ENCODE measurements around the gene JARID2. TPM values are rescaled to one million over a fixed set of nuclear protein-coding genes. Genes with fewer than 3 reads are reported as not detected.
A peak's percentile ranks its signal among the peaks of the same experiment; 100 is the strongest.

JARID2 gene
- total RNA-seq, 6 experiments from 2014 or later: 2.5 to 3.9 (median 3.0) TPM

DNA sequence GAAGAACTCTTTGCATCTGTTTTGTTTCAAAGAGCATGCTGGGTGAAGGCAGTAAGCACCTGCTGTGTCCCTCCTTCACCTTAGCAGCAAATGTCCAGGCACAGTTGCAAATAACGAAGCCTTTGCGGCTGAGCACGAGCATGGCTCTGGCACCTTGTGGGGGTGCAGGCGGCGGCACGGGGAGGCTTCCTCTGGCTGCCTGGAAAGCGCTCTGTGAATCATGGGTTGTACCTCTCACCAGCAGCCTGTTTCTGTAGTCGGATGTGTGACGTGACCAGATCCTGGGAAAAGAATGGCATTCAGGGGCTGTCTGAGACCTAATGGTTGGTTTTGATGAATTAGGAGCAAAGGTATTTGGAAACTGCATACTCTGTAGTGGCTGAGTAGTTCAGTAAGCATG is 272.2 kb downstream of the JARID2 start:
- intact Hi-C loops (cut with DNase I): no loop called here
- no peak overlapping the region for H3K27ac ChIP-seq
- no peaks in the 10 kb centered on the region for H3K27me3 ChIP-seq
- DNase-seq (peak in 1 of 3 donors; percentile 27), ATAC-seq (no peak)
- no CpG with 5 or more reads among the region's 9 CpGs for WGBS (ENCODE audit: insufficient coverage, low coverage, low lambda C conversion rate, missing lambda C conversion rate)
- TF ChIP-seq, protein P1, sequence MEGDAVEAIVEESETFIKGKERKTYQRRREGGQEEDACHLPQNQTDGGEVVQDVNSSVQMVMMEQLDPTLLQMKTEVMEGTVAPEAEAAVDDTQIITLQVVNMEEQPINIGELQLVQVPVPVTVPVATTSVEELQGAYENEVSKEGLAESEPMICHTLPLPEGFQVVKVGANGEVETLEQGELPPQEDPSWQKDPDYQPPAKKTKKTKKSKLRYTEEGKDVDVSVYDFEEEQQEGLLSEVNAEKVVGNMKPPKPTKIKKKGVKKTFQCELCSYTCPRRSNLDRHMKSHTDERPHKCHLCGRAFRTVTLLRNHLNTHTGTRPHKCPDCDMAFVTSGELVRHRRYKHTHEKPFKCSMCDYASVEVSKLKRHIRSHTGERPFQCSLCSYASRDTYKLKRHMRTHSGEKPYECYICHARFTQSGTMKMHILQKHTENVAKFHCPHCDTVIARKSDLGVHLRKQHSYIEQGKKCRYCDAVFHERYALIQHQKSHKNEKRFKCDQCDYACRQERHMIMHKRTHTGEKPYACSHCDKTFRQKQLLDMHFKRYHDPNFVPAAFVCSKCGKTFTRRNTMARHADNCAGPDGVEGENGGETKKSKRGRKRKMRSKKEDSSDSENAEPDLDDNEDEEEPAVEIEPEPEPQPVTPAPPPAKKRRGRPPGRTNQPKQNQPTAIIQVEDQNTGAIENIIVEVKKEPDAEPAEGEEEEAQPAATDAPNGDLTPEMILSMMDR (IDR thresholded peaks at IDR 0.05): no peak
- TF ChIP-seq POLR2A (IDR thresholded peaks at IDR 0.05): no peak
- no peaks in the 10 kb centered on the region for H3K4me1 ChIP-seq
- no peaks in the 10 kb centered on the region for H3K9me3 ChIP-seq
- H3K36me3 ChIP-seq: peaks cover 0 to 22% (median 0%) of the 10 kb centered on the region in 4 donors
- H3K4me3 ChIP-seq: no peak overlapping the region

DNA sequence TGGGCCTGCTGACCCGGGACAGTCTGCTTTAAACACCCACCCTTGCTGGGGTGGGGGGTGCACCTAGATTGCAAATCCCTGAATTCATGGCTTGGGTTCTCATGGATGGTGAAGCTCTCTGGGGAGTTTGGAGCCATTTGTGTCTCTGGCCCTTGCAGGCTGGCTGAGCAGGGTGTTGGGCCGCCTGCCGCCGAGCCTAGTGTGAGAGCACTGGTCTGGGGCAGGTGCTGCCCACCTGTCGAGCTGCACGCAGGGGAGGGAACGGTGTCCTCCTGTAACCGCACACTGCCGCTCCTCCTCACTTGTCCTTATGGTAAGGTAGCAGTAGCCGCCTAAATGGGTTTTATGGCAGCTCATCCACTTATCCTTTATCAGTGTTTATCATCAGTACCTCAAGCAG is 273.0 kb downstream of the JARID2 start:
- Histone ChIP-seq H3K27ac (no peak overlapping the region), H3K4me3 (no peak overlapping the region), H3K27me3 (no peaks in the 10 kb centered on the region), H3K9me3 (no peaks in the 10 kb centered on the region), H3K36me3 (peaks cover 0 to 22% (median 0%) of the 10 kb centered on the region in 4 donors), H3K4me1 (no peaks in the 10 kb centered on the region)
- DNase-seq: peak in 1 of 3 donors; percentile 34
- 100% methylated on average over 3 of the region's 10 CpGs for WGBS (ENCODE audit: insufficient coverage, low coverage, low lambda C conversion rate, missing lambda C conversion rate)
- TF ChIP-seq, protein P1 (IDR thresholded peaks at IDR 0.05): no peak
- TF ChIP-seq POLR2A (IDR thresholded peaks at IDR 0.05): no peak
- intact Hi-C loops (cut with DNase I): no loop called here
- no peak for ATAC-seq

DNA sequence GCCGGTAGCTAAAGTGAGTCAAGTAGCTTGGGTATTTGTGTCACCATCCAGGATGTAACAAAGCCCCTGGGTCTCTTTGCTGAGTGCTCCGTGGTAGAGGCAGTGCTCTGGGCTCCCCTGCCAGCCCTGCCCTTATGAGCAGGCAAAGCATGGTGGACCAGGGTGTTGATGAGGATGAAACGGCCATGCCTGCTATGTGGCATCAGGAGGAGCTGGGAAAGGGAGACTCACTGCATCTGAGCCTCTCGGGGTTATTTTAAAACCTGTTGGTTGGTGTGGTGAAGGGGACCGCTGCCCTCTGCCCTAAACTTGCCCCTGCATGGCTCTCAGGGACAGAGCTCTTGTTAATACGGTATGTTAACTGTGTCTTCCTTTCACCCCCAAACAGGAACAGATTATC is 273.8 kb downstream of the JARID2 start:
- H3K9me3 ChIP-seq: no peaks in the 10 kb centered on the region
- peaks cover 0 to 23% (median 0%) of the 10 kb centered on the region in 4 donors for H3K36me3 ChIP-seq
- DNase-seq (peak in 1 of 3 donors; percentile 25), ATAC-seq (no peak)
- 79% methylated on average over 3 of the region's 6 CpGs for WGBS (ENCODE audit: insufficient coverage, low coverage, low lambda C conversion rate, missing lambda C conversion rate)
- no peaks in the 10 kb centered on the region for H3K4me1 ChIP-seq
- no peak overlapping the region for H3K4me3 ChIP-seq
- intact Hi-C loops (cut with DNase I): no loop called here
- H3K27me3 ChIP-seq: no peaks in the 10 kb centered on the region
- no peak for TF ChIP-seq POLR2A (IDR thresholded peaks at IDR 0.05)
- TF ChIP-seq, protein P1 (IDR thresholded peaks at IDR 0.05): no peak
- H3K27ac ChIP-seq: no peak overlapping the region

DNA sequence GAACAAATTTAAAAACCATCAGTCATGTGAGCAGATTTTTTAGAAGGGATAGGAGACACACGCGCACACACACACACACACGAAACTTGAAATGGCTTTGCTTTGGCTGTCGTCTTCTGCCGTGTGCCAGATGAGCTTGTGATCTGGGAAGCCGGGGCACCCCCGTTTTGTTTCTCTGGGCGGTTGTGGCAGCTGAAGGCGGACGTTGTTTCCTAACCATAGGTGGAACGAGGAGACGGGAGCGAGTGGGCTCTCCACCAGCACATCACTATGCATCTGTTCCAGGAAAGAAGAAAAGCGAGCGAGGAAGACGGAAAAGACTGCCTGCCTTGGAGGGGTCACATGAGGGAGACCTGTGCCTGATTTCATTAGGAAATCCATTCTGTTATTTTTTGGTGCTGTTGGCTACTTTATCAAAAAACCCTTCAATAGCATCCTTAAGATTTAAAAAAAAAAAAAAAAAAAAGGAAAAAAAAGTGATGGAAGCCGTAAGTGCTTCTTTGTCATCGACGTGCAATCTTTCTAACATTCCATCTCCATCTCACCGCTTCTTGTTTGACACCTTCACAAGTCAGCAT is 274.8 kb downstream of the JARID2 start:
- no peaks in the 10 kb centered on the region for H3K27me3 ChIP-seq
- H3K9me3 ChIP-seq: no peaks in the 10 kb centered on the region
- H3K36me3 ChIP-seq: peaks cover 0 to 19% (median 0%) of the 10 kb centered on the region in 4 donors
- intact Hi-C loops (cut with DNase I): no loop called here
- H3K4me1 ChIP-seq: no peaks in the 10 kb centered on the region
- DNase-seq: peak in 1 of 3 donors; percentile 31
- H3K4me3 ChIP-seq: no peak overlapping the region
- no peak overlapping the region for H3K27ac ChIP-seq
- 93% methylated on average over 15 of the region's 20 CpGs for WGBS (ENCODE audit: insufficient coverage, low coverage, low lambda C conversion rate, missing lambda C conversion rate)
- TF ChIP-seq, protein P1 (IDR thresholded peaks at IDR 0.05): no peak
- no peak for ATAC-seq
